Ascending aorta (tissue), 2 donors: Measurements from ENCODE around the gene IFT57. TPM values are rescaled to one million over a fixed set of nuclear protein-coding genes. Genes with fewer than 3 reads are reported as not detected.

Source experiments
- DNase-seq, 2 donors: peaks; one replicate each; pipeline ENCODE4 v3.0.0-alpha.2; 2019; ENCODE audit warnings: low spot score in 2 of 2
- H3K27ac ChIP-seq, 2 donors: fragments of 200-600 bp; sonication (generic); one replicate each; pipeline ENCODE4 v1.5.1; 2016 to 2017; ENCODE audit warnings: mild to moderate bottlenecking in 1 of 2
- H3K27me3 ChIP-seq: fragments of 200-600 bp; sonication (generic); one replicate; pipeline ENCODE4 v1.5.1; 2017
- H3K36me3 ChIP-seq, 2 donors: fragments of 200-600 bp; sonication (generic); one replicate each; pipeline ENCODE4 v1.5.1; 2016
- H3K4me1 ChIP-seq, 2 donors: fragments of 200-600 bp; sonication (generic); one replicate each; pipeline ENCODE4 v1.5.1; 2016 to 2017; ENCODE audit warnings: mild to moderate bottlenecking in 1 of 2
- H3K4me3 ChIP-seq, 2 donors: fragments of 200-600 bp; sonication (generic); one replicate each; pipeline ENCODE4 v1.5.1; 2016 to 2017; ENCODE audit warnings: mild to moderate bottlenecking in 1 of 2
- H3K9me3 ChIP-seq, 2 donors: fragments of 200-600 bp; sonication (generic); one replicate each; pipeline ENCODE4 v1.5.1; 2016
- intact Hi-C: fragments of 100-400 bp; cut with DNase I; formaldehyde crosslinking; loops from one replicate; pipeline ENCODE4 v1.15.1; 2023
- total RNA-seq: library from RNA; depleted of rRNA; stranded (reverse); fragments of >200 nt; gene quantifications from one replicate; pipeline ENCODE4 v1.1.0, GENCODE V29; 2016
- TF ChIP-seq, protein P1 (sequence below), 3 experiments: fragments of 200-600 bp in 2 of 3; fragments of 450-650 bp in 1 of 3; sonication (generic) in 2 of 3; IDR thresholded peaks; one replicate each; pipeline ENCODE4 v1.5.1; 2016 to 2019; ENCODE audit warnings: antibody characterized with exemption in 3 of 3, mild to moderate bottlenecking in 1 of 3, moderate library complexity in 1 of 3

The IFT57 gene
- total RNA-seq, 1 donor from 2014 or later, result 27.7 TPM

DNA sequence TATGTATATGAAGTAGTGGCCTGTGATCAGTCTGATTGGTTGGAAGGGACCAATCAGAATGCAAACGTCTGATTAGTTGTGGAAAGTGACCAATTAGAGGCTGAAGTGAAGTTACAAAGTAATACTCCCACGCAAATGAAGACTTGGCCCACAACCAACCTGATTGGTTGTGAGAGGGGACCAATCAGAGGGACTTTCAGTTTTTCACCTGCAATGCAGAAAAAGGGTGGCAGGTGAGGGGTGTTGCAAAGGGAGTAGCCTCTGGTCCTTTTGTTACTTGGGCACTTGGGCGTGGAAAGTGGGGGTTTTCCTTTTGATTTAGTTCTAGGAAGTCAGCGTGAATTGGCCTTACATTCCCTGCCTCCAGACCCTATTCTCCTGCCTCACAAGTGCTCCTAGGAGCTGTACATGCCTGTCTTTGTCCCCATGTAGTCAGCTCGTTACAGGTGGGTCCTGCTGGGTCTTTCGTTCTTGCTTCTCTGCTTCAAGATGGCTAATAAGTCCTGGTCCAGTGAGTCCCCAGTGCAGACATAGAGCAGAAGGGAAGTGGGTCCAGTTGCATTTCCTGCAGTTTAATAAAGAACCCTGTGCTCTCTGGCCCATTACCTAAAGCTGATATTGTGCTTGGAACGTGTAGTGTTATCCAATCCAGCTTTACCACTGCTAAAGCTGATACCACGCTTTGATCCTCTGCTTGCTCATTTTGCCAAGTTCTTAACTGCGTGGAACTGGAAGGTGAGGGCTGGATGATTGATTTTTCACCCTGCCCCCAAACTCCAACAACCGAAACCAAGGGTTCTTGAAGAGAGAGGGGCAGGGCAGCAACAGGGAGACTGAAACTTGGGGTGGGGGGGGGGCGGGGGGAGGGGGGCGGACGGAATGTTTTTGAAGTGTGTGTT is 85.4 kb downstream of the IFT57 start:
- intact Hi-C loops, result no loop called here
- no peak for DNase-seq
- Histone ChIP-seq H3K36me3 (no peaks in the 10 kb centered on the region), H3K4me1 (peaks cover 0 to 3% of the 10 kb centered on the region in 2 donors), H3K4me3 (no peak overlapping the region), H3K27me3 (no peaks in the 10 kb centered on the region), H3K9me3 (no peaks in the 10 kb centered on the region), H3K27ac (no peak overlapping the region)
- TF ChIP-seq, protein P1, sequence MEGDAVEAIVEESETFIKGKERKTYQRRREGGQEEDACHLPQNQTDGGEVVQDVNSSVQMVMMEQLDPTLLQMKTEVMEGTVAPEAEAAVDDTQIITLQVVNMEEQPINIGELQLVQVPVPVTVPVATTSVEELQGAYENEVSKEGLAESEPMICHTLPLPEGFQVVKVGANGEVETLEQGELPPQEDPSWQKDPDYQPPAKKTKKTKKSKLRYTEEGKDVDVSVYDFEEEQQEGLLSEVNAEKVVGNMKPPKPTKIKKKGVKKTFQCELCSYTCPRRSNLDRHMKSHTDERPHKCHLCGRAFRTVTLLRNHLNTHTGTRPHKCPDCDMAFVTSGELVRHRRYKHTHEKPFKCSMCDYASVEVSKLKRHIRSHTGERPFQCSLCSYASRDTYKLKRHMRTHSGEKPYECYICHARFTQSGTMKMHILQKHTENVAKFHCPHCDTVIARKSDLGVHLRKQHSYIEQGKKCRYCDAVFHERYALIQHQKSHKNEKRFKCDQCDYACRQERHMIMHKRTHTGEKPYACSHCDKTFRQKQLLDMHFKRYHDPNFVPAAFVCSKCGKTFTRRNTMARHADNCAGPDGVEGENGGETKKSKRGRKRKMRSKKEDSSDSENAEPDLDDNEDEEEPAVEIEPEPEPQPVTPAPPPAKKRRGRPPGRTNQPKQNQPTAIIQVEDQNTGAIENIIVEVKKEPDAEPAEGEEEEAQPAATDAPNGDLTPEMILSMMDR (IDR thresholded peaks at IDR 0.05), result no peak

DNA sequence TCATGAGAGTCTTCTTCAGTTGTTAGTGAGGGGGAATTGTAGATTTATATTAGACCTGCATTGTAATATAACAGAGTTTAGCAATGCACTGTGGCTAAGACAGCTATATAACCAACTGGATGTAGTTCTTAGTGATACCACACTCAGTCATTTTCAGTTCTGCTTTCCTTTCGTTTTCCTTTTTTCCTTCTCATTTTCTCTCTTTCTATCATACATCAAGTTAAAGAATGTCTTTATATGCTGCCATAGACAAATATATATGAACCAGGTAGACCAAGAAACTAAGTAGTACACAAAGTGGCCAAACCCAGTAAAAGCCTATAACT is 87.7 kb downstream of the IFT57 start:
- Histone ChIP-seq H3K27ac (no peak overlapping the region), H3K36me3 (no peaks in the 10 kb centered on the region), H3K4me1 (peaks cover 0 to 11% of the 10 kb centered on the region in 2 donors), H3K9me3 (no peaks in the 10 kb centered on the region), H3K27me3 (no peaks in the 10 kb centered on the region), H3K4me3 (no peak overlapping the region)
- no peak for DNase-seq
- intact Hi-C loops, result no loop called here
- TF ChIP-seq, protein P1 (IDR thresholded peaks at IDR 0.05), result no peak

DNA sequence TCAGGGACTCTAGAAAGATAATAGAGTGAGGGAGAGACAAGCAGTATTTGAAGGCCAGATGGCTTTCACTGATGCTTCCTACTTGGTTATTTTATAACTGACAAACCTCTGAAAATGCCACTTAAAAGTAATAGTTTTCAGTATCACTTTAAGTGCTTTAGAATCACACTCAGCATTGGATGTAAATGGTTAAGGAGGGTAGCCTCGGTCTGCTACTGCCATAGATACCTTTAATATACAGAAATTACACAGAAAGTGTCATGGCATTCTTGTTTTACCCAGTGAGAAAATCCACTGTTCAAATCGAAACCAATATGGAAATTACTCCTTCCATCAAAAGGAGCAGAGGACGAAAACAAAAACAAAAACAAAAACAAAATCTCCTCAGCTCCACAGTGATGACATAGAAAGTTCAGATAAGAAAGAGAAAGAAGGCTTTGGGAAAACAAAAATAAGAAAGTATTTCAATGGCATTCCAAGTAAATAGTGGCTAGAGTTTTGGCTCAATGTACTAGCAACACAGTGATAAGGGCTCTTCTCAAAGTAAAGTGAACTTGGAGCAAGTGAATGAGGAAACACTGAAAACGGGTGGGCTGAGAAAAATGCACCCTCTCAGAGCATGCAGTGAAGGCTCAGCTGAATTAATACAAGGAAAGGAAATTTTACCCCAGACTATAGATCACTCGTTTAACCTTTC is 88.2 kb downstream of the IFT57 start:
- TF ChIP-seq, protein P1 (IDR thresholded peaks at IDR 0.05), result no peak
- H3K27ac ChIP-seq, result no peak overlapping the region
- H3K4me1 ChIP-seq, result peaks cover 0 to 11% of the 10 kb centered on the region in 2 donors
- intact Hi-C loops, result no loop called here
- H3K4me3 ChIP-seq, result no peak overlapping the region
- no peaks in the 10 kb centered on the region for H3K9me3 ChIP-seq
- no peaks in the 10 kb centered on the region for H3K27me3 ChIP-seq
- DNase-seq, result no peak
- H3K36me3 ChIP-seq, result no peaks in the 10 kb centered on the region

DNA sequence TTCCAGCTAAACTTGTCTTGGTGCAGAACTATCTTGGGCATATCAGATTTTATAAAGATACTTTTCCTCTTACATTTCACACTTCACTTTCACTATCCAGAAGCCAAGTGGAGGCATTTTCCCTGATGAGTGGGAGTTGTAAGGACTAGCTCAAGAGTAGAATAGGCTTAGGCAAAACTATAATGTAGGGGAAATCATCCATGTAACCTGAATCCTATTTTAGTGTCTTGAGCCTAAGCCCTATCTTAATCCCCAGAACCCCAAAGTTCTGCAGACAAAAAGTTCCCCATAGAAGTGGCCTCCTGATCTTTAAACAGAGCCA is 89.2 kb downstream of the IFT57 start:
- no peak overlapping the region for H3K4me3 ChIP-seq

DNA sequence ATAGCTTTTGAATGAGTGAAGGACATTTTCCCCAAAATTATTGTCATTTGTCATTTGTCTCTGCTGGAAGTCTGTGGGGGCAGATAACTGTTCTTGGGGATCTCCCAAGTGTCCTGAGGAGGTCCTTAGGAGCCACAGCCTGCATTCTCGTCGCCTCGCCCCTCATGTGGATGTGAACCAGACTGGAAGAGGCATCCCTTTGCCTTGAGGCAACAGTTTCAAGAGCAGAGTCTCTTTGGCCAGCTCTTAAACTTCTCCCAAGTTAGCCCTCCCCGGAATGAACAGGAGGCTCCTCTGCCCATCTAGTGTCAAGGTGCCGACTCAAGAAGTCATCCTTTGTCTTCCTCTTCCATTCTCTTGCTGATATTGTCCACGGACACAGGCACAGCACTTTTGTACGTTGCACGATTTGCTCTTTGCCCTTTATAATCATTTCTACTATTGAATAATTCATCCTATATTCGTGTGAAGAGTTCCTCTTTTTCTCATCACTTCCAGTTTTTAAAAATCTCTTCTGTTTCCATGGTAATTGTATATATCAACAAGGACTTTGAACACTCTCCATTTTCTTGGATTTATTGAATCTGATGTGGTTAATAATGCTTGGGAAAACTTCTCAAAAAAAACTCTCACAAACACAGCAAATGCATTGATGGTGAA is 90.6 kb downstream of the IFT57 start:
- intact Hi-C loops, result no loop called here
- H3K36me3 ChIP-seq, result no peaks in the 10 kb centered on the region
- no peak for DNase-seq
- peak overlapping the region in 1 of 2 donors; percentile 49 for H3K27ac ChIP-seq
- H3K4me3 ChIP-seq, result no peak overlapping the region
- TF ChIP-seq, protein P1 (IDR thresholded peaks at IDR 0.05), result no peak
- no peaks in the 10 kb centered on the region for H3K27me3 ChIP-seq
- peaks cover 0 to 11% of the 10 kb centered on the region in 2 donors for H3K4me1 ChIP-seq
- H3K9me3 ChIP-seq, result no peaks in the 10 kb centered on the region

More for the DNA sequence above, 89.2 kb downstream of the IFT57 start:
- TF ChIP-seq, protein P1 (IDR thresholded peaks at IDR 0.05), result no peak
- DNase-seq, result no peak
- intact Hi-C loops, result no loop called here
- H3K27ac ChIP-seq, result no peak overlapping the region
- H3K4me1 ChIP-seq, result peaks cover 0 to 11% of the 10 kb centered on the region in 2 donors
- H3K9me3 ChIP-seq, result no peaks in the 10 kb centered on the region
- no peaks in the 10 kb centered on the region for H3K36me3 ChIP-seq
- H3K27me3 ChIP-seq, result no peaks in the 10 kb centered on the region
